Body of pancreas (tissue), 4 donors: Measurements from ENCODE around the gene WDFY4.

ENCODE experiments used
- CTCF ChIP-seq, 7 experiments: fragments of 450-650 bp in 4 of 7; fragments of 200-600 bp in 3 of 7; sonication (generic) in 3 of 7; IDR thresholded peaks; one replicate each; pipeline ENCODE4 v1.5.1; 2016 to 2019; ENCODE audit warnings: antibody characterized with exemption in 7 of 7
- POLR2A ChIP-seq, 3 donors: fragments of 450-650 bp; IDR thresholded peaks; one replicate each; pipeline ENCODE4 v1.6.1; 2016; ENCODE audit warnings: antibody characterized with exemption in 3 of 3, mild to moderate bottlenecking in 2 of 3

GRCh38 chr10:48707472-48707871 lies 22.8 kb downstream of the WDFY4 start:
- TF ChIP-seq POLR2A (IDR thresholded peaks at IDR 0.05): no peak
- TF ChIP-seq CTCF (IDR thresholded peaks at IDR 0.05): no peak
